HG03342 (cell line): ENCODE results near the gene FGA.

ENCODE experiments used
- ATAC-seq: cut with Tn5 transposase; IDR thresholded peaks from one replicate; pipeline ENCODE4 v1.9.1; 2021; ENCODE audit warnings: mild to moderate bottlenecking, moderate library complexity; ENCODE audit not compliant: unreplicated experiment

Gene FGA

DNA sequence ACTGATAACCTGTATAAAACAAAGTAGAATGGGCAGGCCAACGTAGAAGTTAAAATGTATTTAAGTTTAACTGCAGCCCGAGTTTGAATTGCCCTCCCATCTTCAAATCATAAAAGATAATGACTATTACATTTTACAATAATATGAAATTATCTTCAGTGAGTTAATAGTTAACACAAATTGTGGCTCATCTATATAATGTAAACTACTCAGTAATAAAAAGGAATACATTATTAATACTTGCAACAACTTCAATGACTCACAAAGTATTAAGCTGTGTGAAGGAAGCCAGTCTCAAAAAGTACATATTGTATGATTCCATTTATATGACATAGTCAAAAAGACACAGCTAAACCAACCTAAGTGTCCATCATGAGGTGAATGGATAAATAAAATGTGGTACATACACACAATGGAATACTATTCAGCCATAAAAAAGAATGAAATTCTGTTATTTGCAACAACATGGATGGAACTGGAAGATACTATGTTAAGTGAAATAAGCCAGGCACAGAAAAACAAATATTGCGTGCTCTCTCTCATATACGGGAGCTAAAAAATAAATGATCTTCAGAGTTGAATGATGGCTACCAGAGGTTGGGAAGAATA is 48.2 kb downstream of the FGA start:
- no peak for ATAC-seq
